Epithelial cell of proximal tubule (primary cell): Measurements from ENCODE around the gene SMIM21. TPM values are rescaled to one million over a fixed set of nuclear protein-coding genes. Genes with fewer than 3 reads are reported as not detected.
A peak's percentile ranks its signal among the peaks of the same experiment; 100 is the strongest.

Experiments
- DNase-seq: peaks from one replicate; pipeline ENCODE4 v3.0.0-alpha.2; 2011; ENCODE audit warnings: low read depth
- H3K4me3 ChIP-seq: 2 replicates; pipeline ENCODE4 v1.5.1; 2011; ENCODE audit warnings: low read depth, mild to moderate bottlenecking, low read length
- CTCF ChIP-seq: conservative IDR thresholded peaks from 2 replicates; pipeline ENCODE4 v1.5.1; 2012; ENCODE audit warnings: low read depth, mild to moderate bottlenecking, low read length
- total RNA-seq: library from RNA; depleted of rRNA; stranded (reverse); fragments of >200 nt; gene quantifications from 2 replicates; pipeline ENCODE4 v1.2.3, GENCODE V29; 2015

SMIM21 gene
- total RNA-seq, 1 donor from 2014 or later = not detected

- H3K4me3 ChIP-seq = no peak overlapping the region
- no peak for TF ChIP-seq CTCF
- DNase-seq = no peak
Observed at GRCh38 chr18:75429975-75430374, 2.5 kb upstream of the SMIM21 start.

- DNase-seq = no peak
- no peak for TF ChIP-seq CTCF
- H3K4me3 ChIP-seq = no peak overlapping the region
Observed at GRCh38 chr18:75428490-75428889, 987 bp upstream of the SMIM21 start.

GRCh38 chr18:75422341-75422910 lies 5.1 kb downstream of the SMIM21 start:
- no peak for TF ChIP-seq CTCF
- H3K4me3 ChIP-seq = no peak overlapping the region
- DNase-seq = no peak

GRCh38 chr18:75421656-75422055 lies 5.8 kb downstream of the SMIM21 start:
- DNase-seq = no peak
- TF ChIP-seq CTCF = no peak
- no peak overlapping the region for H3K4me3 ChIP-seq

- no peak for TF ChIP-seq CTCF
- H3K4me3 ChIP-seq = no peak overlapping the region
- DNase-seq = peak; percentile 47
Observed at GRCh38 chr18:75418293-75419005, 9.1 kb downstream of the SMIM21 start.

- TF ChIP-seq CTCF = no peak
- no peak overlapping the region for H3K4me3 ChIP-seq
- no peak for DNase-seq
Observed at GRCh38 chr18:75410611-75411010, 16.9 kb downstream of the SMIM21 start.

- TF ChIP-seq CTCF = no peak
- DNase-seq = peak; percentile 39
- no peak overlapping the region for H3K4me3 ChIP-seq
Observed at GRCh38 chr18:75409806-75410205, 17.7 kb downstream of the SMIM21 start.
